GM18498 (cell line): ENCODE results near the gene ANKRD55.
"Not testable (repeated sequence)": the region's sequence is repeated elsewhere in the genome, so short reads cannot be mapped to it uniquely, and the experiment has no call there.

ENCODE experiments used
- ATAC-seq: cut with Tn5 transposase; IDR thresholded peaks from one replicate; pipeline ENCODE4 v1.9.1; 2021; ENCODE audit warnings: mild to moderate bottlenecking, moderate library complexity; ENCODE audit not compliant: unreplicated experiment

ANKRD55 gene

DNA sequence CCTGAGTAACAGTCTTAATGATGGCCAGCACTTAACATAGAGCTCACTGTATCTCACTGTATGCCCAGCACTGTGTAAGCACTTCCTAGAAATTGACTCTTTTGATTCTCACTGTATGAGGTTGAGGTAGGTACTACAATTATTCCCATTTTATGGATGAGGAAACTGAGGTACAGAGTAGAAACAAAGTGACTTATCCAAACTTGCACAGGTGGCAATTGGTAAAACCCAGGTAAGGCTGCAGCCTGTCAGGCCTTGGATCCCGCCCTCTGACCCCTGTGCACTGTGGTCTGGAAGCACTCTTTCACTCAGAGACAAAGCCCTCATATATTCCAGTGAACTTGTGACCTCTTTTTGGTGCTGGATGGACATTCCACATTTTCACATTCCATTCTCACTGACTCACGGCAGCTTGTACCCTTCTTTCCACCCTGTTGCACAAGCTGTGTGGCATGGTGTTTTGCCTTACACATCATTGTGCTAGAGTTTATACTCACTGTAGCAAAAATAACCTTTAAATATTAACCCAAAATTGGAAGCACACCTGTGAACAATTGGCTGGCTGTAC lies 21.7 kb downstream of the ANKRD55 start:
- ATAC-seq: no peak

DNA sequence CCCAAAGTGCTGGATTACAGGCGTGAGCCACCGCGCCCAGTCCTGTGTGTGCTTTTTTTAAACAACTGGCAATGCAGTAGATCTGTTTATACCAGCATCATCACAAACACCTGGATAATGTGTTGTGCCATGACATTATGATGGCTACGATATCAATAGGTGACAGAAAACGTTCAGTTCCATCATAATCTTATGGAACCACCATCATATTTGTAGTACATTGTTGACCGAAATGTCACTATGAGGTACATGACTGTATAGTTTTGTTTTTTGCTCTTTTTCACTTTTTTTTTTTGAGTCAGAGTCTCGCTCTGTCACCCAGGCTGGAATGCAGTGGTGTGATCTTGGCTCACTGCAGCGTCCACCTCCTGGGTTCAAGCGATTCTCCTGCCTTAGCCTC lies 24.4 kb downstream of the ANKRD55 start:
- ATAC-seq: no peak

DNA sequence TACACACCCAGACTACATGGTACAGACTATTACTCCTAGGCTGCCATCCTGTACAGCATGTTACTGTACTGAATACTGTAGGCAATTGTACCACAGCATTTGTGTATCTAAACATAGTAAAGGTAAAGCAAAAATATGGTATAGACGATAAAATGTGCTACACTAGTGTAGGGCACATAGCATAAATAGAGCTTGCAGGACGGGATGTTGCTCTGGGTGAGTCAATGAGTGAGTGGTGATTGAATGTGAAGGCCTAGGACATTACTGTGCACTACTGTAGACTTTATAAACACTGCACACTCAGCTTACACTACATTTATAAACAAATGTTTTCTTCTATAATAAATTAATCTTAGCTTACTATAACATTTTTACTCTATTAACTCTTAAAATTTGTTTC lies 25.6 kb downstream of the ANKRD55 start:
- ATAC-seq: no peak

DNA sequence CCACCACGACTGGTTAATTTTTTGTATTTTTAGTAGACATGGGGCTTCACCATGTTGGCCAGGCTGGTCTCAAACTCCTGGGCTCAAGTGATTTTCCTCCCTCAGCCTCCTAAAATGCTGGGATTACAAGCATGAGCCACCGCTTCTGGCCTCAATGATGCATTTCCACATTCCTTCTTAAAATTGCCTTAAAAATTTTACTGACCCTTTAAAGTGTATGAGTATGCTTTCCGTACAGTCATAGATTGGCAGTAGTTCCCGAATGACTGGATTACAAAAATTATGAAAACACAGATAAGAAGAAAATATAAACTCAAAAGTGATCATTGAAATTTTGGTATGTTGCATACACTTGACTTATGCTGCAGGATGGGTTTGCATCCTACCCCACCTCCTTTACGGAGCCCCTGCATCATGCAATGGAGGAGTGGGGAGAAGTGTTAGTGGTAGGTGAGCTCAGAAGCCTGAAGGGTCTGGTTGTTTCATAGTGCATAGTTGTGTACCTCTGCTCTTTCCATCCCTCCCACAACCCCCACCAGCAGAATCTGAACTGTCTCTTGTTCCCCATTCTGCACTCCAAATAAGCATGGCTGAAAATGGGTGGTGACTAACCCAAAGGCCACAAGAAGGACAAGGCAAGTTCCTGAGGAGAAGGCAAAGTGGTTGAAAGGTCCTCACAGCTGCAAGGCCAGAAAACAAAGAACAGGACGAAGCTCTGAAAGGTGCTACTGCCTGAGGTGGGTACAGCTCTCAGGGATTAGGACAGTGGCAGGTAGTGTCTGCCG lies 26.8 kb downstream of the ANKRD55 start:
- ATAC-seq: no peak

DNA sequence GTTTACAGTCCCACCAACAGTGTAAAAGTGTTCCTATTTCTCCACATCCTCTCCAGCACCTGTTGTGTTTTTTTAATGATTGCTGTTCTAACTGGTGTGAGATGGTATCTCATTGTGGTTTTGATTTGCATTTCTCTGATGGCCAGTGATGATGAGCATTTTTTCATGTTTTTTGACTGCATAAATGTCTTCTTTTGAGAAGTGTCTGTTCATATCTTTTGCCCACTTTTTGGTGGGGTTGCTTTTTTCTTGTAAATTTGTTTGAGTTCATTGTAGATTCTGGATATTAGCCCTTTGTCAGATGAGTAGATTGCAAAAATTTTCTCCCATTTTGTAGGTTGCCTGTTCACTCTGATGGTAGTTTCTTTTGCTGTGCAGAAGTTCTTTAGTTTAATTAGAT lies 29.2 kb downstream of the ANKRD55 start:
- not testable (repeated sequence) for ATAC-seq

DNA sequence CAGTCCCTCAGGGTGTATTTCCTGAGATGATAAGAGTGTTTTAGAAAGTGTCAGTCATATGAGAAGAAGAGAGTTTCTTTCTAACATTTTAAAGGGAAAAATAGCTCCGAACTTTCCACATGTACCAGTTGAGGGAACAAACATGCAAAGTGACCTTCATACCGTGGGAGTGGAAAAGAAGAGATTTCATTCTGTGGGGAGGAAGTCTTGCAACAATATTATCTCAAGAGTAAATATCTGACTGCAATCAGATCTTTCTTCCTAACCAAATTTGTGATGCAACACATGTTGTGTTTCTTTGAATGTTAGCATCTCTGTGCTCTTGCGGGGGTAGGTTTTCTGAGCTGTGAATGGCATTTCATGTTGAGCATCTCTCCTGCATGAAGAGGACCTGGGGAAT lies 30.6 kb downstream of the ANKRD55 start:
- ATAC-seq: no peak

DNA sequence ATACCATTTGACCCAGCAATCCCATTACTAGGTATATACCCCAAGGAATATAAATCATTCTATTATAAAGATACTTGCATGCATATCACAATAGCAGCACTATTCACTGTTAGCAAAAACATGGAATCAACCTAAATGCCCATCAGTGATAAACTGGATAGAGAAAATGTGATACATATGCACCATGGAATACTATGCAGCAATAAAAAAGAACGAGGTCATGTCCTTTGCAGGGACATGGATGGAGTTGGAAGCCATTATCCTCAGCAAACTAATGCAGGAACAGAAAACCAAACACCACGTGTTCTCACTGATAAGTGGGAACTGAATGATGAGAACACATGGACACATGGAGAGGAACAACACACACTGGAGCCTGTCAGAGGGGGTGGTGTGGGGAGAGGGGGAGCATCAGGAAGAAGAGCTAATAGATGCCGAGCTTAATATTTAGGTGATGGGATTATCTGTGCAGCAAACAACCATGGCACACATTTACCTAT lies 31.3 kb downstream of the ANKRD55 start:
- not testable (repeated sequence) for ATAC-seq

DNA sequence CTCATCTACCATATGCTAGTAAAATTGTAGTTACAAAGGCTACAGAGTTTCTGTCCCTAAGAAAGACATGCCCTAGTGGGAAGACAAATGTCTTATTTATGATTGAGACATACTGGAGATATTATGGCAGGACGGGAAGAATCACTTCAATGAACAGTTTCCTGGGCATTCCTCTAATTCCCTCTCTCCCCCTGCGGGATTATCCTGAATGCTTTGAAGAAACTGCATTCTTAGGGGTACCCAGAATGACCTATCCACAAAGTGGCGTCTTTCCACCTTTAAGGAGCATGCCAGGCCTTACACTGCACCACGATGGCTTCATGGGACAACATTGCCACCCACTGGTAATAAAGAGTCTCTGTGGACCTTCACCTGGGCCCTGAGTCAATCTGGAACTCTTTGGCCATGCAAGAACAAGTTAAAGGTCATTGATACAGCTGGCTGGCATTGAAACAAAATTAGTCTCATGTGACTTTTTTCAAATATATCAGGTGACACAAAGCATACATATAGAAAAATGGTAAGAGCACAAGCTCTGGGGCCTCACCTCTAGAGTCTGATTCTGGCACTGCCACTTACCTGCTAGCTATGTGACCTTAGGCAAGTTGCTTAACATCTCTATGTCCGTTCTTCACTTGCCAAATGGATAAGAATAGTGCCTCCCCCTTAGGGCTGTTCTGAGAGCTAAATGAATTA lies 32.0 kb downstream of the ANKRD55 start:
- peak; percentile 98 for ATAC-seq

DNA sequence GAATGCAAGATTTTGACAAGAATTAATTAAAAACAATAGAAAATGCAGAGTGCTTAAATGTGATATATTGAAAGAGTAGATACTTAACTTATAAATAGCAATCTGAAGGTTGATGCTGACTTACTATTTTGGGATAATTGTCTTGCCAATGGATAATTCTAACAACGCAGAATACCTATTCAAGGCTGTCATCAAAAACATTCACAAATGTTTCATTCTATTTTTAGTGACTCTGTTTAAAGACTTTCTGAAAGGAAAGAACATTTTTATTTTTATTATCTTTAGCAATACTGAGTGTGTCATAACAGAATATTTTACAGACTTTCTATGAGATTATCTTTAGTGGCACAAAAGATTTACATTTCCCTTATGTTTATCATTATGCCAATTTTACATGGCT lies 38.1 kb downstream of the ANKRD55 start:
- ATAC-seq: no peak

DNA sequence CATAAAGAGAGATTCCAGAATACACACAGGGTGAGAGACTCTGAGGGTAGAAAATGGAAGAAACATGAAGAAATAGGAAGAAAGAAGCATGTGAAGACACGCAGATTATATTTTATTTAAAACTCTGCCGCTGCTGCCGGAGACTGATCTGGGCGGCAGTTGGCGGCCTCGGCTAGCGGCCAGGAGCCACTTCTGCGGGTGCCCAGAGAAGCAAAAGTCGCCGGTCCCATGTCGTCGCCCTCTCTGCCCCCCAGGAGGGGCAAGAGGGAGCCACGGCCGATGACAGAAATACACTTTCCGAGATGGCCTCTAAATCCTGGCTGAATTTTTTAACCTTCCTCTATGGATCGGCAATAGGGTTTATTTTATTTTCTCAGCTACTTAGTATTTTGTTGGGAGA lies 40.9 kb downstream of the ANKRD55 start:
- no peak for ATAC-seq

DNA sequence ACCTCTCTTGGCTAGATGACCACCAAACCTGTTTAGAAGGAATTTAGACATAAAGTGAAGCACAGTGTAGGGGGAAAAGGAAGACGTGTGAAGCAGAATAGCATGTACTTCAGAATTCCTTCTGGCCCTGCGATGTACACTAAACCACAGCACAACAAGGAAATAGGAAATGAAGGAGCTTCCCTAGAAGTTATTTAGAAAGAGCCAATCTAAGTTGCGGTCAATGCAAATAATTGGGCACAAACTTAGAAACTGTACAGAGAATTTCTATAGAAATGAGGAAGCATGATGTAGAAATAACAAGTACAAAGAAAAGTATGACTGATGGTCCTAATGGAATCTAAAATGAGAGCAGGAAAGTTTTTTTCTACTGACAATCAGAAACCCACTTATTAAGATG lies 41.5 kb downstream of the ANKRD55 start:
- no peak for ATAC-seq

DNA sequence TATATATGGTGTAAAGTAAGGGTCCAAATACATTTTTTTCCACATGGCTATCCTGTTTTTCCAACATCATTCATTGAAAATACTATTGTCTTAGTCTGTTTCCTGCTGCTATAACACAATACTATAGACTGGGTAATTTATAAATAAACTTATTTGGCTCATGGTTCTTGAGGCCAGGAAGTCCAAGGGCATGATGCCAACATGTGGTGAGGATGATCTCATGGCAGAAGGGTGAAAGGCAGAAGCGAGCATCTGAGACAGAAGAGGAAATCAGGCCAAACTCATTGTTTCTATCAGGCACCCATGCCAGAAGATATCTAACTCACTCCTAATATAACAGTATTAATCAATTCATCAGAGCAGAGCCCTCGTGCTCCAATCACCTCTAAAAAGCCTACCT lies 42.6 kb downstream of the ANKRD55 start:
- no peak for ATAC-seq

DNA sequence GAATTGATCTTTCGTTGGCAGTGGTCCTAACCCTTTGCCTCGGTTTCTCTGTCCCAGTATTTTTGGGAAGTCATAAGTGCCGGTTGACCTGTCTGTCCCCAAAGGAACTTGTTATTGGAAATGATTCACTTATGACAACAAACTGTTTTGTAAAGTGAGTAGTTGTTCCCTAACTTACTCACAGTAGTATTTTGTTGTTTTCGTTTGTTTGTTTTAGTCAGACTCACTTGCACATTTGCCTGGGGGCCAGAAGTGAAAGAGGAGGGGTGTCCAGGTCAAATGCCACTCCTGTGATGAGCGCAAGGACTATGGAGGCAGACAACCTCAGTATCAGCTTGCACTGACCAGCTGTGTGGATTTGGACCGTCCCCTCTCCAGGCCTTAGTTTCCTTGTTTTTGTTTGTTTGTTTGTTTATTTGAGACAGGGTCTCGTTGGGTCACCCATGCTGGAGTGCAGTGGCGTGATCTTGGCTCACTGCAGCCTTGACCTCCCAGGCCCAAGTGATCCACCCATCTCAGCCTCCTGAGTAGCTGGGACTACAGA lies 47.3 kb downstream of the ANKRD55 start:
- no peak for ATAC-seq

DNA sequence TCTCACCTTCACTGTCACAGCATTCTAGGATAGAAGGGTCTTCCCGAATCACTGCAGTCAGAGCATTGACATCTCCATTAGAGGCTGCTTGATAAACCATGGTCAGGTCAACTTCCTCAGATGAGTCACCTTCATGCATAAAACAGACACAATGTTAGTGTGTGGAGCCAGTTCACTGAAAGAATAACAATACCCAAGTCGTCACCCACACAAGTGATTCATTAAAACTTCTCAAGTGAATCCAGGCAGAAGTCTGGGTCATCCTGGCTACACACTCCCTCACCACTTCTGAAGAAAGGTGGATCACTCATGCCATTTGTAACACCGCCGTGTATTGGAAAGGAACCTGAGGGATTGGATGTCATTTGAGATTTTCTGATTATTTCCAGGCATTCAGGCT lies 49.6 kb downstream of the ANKRD55 start:
- no peak for ATAC-seq

DNA sequence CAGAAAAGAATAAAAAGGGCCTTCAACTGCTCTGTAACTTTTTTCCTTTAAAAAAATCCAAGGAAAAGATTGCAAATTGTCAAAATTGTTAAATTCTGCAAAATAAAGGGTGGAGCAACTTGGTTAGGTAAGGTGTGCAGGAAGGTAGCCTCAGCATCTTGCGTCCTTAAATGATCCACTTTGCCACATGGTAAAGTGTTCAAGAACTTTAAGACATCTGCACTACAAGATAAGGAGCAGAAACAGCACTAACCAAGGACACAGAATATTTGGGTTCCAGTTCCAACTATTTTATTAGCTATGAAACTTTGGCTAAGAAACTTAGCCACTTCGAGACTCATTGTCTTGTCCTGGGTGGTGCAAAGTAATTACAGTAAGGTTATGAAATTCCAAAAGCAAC lies 53.7 kb downstream of the ANKRD55 start:
- ATAC-seq: no peak

DNA sequence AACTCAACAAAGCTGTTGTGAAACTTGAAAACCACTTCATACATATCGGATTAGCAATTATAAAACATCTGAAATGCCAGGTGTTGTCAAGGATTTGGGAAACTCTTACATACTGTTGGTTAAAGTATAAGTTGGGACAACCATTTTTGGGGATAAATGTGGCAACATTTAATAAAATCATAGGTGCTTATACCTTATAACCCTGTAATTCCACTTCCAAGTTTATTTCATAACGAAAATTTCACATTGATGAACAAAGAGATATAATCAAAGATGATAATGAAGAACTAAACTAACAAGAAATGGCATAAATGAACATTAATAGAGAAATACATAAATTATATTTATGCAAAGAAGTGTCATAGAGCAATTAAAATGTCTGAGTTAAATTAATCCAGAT lies 54.3 kb downstream of the ANKRD55 start:
- ATAC-seq: no peak

DNA sequence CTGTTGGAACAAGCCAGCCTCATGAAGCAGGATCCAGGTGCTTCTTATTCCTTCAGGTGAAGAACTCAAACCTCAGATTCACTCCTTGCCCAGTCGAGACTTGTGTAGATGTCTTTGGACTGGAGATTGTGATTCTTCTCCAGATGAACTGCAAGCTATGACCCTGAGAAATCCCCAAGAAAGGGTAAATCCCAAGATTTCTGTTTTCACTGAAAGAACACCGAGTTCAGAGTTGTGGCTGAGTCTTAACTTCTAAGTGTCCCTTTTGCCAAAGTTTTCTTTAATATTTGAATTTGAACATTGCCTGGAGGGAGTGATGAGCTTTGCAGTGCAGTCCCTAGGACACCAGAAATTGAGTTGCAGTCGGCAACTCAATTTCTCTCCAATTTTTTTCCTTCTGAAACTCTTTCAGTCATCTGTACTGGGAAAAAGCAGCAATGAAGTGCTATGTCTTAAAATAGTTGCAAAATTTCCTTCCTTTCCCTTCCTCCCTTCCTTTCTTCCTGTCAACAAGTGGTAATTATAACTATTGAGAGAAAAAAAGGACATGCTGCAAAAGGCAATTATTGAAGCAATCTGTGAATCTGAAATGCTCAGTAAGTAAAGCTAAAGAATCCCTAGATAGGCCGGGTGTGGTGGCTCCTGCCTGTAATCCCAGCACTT lies 56.1 kb downstream of the ANKRD55 start:
- no peak for ATAC-seq

DNA sequence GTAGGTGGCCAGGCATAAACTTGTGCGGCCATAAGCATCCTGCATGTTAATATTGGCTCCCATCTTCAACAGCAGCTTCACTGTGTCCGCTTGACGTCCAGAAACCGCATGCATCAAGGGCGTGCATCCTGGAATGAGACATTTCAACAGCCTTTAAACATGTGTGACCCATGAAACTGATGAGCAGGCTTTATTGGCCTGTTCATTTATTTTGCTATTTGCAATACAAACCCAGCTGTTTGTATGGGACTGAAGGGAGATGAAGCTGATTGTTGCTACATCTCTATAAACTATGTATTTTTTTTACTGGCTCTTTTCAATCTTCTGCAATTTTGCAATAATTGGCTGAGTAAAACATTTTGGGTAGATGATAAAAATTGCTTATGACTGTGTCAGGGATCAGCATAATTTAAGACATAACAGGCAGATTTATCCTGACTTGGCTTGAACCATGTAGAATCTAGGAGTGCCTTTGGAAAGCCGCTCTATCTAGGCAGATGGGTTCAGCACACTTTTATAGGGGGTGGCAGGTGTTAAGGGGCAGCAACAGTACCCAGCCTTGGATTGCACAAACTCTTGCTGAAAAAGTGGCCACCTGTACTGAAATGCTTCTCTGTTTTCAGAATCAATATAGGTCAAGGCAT lies 56.9 kb downstream of the ANKRD55 start:
- ATAC-seq: no peak

DNA sequence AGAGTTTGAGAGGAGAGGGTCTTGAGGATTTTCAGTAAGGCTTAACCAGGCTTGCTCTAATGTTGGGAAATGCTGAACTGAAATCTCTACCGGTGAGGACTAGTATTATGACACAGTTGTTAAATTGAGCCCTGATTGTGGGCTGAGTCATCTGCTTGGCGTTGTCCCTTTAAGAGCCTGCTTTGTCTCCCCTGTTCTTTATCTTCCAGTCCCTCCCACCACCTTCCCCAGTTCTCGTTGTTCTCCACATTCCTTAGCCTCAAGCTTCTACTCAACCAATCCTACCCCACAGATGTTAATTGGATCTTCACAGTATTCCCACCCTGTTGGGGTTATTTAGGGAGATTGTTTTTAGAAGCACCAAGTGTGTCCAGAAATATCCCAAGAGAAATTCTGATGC lies 57.6 kb downstream of the ANKRD55 start:
- no peak for ATAC-seq

DNA sequence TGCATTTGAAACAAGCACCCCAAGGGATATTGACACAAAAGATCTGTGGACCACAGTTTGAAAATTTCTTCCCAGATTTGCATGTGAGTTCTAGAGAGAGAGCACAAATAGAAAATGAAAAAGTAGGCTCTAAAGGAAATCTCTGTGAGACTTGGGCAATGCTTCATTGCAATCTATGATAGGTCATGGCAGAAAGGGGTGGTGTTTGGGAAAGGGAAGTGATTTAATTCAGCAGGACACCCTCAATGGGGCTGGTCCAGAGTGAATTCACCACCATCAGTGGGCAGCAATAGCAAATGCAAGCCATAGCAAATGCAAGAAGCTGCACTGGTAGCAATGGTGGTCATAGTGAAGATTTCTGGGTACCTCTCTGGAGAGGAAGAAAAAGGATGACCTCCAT lies 58.1 kb downstream of the ANKRD55 start:
- ATAC-seq: no peak

DNA sequence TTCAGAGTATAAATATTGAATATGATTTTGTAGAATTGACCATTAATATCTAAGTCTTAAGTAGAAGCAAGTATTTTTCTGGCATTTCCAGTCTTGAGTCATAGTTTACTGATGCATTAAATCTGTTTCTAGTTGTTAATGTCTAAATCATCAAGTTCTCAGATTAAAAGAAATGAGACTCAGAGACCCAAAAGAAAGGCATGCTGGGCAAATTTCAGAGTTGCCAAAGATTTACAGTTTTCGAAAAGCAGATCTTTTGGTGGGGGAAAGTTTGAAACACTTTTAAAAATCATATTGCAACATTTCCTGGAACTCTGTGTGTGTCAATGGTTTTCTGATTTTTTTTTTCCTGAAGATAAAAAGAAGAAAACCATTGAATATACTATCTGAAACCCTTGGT lies 60.9 kb downstream of the ANKRD55 start:
- no peak for ATAC-seq
